Uterus (tissue), 4 donors: ENCODE measurements around the gene FNDC1. TPM values are rescaled to one million over a fixed set of nuclear protein-coding genes. Genes with fewer than 3 reads are reported as not detected.

Source experiments
- total RNA-seq, 4 donors: library from RNA; depleted of rRNA in 3 of 4; stranded (reverse); fragments of >200 nt in 3 of 4; gene quantifications; one replicate each; pipeline versions ENCODE4 v1.1.0 to v1.2.4, GENCODE V29; 2014 to 2023
- donor health status: DM: yes; HTN: yes; CAD: no.

The FNDC1 gene
- total RNA-seq, 4 donors from 2014 or later = 0.26 to 28.1 (median 0.55) TPM; not detected in 1

Other genes with a start within 250 kb of the FNDC1 start
- gene RSPH3, start 169.2 kb upstream of the FNDC1 start, total RNA-seq = 1 to 10 TPM; 1.2 to 9.5 (median 6.1) TPM
- gene TAGAP, start 124.4 kb upstream of the FNDC1 start, total RNA-seq = 1 to 10 TPM; 1.7 to 8.5 (median 3.3) TPM